NCI-H1417 treated with DMSO at 0.1 percent for 48 hours (cell line): ENCODE measurements around the gene ZC3H18.
A peak's percentile ranks its signal among the peaks of the same experiment; 100 is the strongest.

Experiments
- DNase-seq: peaks from one replicate; lab custom pipeline; 2025; lab: John Stamatoyannopoulos, UW

Gene ZC3H18

DNA sequence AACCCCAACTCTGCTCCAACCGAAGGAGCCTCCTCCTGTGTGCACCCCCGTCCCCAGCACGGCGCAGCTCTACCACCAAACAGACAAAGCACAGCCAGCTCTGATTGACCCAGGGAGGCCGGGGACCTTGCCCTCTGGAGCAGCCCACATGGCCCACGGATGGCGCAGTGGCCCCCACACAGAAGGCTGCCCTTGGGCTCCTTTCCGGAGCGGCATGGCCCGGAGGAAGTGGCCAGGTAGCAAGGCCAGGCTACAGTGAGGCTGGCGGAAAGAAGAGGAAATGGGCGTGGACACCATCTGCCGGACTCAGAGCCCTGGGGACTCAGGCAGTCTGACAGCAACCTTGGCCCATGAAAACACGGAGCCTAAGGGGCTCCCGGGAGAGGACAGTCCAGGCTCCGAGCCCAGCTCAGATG lies 19.9 kb upstream of the ZC3H18 start:
- DNase-seq: no peak

DNA sequence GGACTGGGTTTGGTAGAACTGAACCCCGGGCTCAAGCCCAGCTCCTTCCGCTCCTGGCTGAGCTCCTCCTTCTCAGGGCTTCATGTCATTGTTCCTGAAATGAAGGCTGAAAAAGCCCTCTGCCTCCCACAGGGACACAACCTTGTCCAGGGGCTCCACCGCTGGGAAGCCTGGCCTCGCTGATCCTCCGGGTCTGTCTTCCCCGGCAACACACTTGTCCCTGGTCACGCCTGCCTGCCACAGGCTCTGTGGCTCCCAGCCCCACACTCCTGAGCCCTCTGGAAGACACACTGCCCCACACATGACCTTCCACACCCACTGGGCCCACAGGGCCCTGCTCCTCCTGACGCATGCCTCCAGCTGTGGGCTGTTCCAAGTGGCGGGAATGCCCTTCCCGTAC lies 18.0 kb upstream of the ZC3H18 start:
- DNase-seq: no peak

DNA sequence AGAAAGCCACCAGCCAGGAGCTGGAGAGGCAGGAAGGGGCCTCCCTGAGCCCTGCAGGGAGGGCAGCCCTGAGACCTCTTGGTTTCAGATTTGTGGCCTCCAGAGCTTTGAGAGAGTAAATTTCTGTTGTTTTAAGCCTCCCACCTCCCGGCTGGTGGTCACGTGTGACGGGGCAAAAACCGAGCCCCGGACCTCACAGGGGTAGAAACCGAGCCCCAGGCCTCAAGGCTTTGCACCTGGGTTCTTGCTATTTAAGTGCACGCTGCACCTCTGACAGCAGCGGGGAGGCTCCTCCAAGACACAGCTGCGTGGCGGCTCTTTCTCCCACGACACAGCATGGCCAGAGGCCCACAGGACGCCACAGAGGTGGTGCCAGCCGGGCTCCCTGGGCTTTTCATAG lies 17.4 kb upstream of the ZC3H18 start:
- no peak for DNase-seq

DNA sequence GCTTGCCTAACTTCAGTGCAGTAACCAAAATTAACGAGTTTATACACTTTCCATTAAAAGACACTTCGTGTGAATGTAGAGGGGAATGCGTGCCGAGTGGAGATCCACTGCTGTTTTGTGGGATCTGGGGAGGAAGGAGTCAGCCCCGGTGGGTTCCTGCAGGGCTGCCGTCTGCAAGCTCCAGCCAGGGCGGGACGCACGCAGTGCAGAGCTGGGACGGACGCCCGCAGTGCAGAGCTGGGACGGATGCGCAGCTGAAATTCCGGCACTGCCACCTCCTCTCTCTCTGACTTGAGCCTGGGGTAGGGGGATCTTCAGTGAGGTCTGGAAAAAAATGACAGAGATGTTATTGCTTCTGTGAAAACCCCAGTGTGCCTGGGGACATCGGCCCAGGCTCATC lies 16.5 kb upstream of the ZC3H18 start:
- DNase-seq: no peak

DNA sequence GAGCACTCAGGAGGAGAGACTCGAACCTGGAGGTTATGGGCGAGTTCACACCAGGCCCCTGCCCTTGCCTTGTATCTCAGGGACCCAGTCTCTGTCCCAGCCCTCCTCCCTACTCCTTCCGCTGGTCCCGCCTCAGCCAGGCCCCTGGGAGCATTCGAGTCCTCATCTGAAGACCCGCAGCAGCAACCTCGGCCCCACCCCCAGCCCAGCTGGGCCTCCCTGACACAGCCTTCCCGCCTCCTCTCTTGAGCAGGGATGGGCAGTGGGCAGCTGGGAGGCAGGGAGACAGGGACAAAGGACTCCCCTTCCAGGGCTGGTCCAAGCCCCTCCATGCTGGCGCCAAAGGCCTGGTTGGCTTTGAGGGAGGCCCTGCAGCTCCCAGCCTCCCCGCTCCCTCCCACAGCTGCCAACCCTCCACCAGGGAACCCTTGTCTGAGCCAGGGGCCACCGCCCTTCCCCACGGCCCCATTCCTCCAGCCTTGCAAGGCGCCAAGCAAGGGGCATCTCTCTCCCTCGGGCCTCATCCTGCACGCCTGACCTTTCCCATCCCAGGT lies 15.4 kb upstream of the ZC3H18 start:
- DNase-seq: no peak

DNA sequence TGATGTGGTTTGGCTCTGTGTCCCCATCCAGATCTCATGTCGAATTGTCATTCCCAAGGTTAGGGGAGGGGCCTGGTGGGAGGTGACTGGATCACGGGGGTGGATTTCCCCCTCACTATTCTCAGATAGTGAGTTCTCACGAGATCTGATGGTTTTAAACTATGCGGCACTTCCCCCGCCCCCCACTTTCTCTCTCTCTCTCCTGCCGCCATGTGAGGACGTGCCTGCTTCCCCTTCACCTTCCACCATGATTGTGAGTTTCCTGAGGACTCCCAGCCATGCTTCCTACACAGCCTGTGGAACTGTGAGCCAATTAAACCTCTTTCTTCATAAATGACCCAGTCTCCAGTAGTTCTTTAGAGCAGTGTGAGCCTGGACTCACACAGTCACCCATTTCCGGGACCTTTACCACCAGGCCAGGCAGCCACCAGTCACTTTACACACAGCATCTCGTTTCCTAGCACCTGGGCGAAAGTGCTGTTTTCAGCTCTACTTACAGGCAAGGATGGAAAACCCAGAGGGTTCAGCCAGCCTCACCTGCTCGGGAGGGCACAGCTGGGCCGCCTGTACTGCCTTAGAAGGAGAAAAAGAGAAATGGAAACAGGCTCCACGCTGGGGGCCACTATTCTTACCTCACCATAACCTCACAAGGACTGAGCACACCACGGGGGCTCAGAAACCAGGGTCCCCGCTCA lies 13.8 kb upstream of the ZC3H18 start:
- DNase-seq: no peak

DNA sequence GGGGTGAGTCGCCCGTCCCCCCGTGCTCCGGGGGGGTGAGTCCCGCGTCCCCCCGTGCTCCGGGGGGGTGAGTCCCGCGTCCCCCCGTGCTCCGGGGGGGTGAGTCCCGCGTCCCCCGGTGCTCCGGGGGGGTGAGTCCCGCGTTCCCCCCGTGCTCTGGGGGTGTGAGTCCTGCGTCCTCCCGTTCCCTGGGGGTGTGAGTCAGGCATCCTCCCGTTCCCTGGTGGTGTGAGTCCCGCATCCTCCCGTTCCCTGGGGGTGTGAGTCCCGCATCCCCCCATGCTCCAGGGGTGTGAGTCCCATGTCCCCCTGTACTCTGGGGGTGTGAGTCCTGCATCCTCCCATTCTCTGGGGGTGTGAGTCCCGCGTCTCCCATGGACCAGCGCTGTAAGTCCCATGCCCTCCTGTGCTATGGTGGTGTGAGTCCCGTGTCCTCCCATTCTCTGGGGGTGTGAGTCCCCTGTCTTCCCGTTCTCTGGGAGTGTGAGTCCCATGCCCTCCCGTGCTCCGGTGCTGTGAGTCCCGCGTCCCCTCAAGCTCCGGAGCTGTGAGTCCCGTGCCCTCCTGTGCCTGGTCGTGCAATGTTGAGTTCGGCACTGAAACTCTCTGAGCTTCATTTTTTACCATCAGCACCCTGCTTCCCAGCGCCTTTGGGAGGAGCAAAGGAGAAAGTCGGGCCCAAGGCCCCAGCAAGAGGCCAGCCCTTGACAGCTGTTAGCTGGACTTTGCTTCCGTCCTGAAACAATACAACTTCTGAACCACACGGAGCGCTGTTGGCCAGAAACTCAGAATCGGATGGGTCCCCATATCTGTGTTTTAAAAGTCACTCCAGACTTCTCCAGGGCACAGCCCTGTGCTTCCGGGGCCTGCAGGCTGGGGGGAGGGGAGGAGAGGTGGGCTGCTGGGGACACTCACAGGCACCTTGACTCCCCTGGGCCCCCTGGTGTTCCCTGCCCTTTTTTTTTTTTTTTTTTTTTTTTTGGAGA lies 11.5 kb upstream of the ZC3H18 start:
- no peak for DNase-seq

DNA sequence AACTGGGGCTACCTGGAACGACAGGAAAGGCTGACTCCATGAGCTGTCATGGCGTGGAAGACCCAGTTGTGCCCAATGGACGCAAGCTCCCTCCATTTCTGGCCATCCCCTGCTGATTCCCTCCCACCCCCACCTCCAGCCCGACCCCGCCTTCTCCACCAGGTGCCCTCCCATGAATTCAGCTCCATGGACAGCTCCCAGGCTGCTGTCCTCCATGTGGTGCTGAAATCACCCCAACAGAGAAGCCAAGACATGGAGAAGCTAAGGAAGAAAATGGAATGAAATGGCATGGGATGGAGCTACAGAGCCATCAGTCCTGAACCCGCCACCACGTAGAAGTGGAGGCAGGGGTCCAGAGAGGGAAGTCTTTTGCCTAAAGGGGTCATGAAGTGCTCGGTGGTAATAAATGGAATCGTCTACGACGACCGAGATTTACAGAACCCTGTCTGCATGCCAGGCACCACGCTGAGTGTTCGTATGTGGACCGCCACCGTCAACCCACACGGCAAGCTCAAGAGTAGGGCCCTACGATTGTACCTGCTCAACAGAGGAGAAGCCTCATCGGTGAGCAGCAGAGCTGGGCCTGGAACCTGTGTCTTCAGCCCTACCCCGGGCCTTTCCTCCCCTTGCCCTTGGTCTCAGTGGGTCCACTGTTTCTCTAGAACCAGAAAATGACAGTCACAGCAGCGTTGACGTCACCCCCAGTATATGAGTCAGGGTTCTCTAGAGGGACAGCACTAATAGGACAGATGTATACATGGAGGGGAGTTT lies 9.3 kb upstream of the ZC3H18 start:
- no peak for DNase-seq

DNA sequence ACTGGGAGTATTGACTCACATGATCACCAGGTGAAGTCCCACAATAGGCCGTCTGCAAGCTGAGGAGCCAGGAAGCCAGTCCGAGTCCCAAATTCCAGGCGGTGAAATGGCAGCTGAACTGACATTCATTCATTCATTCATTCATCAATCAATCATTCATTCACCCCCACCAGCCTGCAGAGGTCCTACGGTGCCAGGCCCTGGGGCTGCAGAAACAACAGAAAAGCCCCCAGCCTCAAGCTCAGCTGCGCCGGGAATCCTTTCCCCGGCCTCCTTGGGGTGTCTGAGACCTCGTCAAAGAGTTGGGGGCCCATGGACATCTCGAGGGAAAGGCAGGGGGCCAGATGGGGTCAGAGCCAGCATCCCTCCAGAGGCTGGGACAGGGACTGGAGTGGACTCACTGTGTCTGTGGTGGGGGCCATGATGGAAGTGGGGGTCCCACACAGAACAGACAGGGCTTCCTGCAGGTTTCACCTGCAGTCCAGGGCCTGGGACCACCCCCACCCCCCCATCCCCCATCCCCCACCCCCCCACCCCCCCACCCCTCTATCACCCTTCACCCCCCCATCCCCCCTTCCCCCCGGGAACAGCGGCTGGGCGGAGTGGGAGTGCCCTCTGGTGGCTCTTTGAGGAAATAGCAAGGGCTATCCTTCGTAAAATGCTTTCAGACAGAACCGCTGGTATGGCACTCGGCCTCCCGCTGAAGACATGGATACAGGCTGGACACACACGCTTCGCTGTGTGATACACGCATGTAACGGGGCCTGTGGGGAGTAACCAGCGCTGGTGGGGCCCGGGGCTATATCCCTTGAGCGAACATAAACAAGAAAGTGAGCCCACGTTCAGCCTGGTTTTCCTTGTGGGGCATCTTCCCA lies 8.5 kb upstream of the ZC3H18 start:
- DNase-seq: peak; percentile 7

DNA sequence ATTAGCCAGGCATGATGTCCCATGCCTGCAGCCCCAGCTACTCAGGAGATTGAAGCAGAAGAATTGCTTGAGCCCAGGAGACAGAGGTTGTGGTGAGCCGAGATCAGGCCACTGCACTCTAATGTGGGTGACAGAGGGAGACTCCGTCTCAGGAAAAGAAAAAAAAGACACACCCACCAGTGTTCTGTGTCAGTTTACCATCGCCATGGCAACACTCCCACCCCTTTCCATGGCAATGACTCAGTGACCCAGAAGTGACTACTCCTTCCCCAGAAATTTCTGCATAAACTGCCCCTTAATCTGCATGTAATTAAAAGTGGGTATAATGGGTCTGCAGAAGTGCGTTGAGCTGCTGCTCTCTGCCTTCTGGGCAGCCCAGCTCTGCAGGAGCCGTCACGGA lies 4.0 kb upstream of the ZC3H18 start:
- DNase-seq: no peak

DNA sequence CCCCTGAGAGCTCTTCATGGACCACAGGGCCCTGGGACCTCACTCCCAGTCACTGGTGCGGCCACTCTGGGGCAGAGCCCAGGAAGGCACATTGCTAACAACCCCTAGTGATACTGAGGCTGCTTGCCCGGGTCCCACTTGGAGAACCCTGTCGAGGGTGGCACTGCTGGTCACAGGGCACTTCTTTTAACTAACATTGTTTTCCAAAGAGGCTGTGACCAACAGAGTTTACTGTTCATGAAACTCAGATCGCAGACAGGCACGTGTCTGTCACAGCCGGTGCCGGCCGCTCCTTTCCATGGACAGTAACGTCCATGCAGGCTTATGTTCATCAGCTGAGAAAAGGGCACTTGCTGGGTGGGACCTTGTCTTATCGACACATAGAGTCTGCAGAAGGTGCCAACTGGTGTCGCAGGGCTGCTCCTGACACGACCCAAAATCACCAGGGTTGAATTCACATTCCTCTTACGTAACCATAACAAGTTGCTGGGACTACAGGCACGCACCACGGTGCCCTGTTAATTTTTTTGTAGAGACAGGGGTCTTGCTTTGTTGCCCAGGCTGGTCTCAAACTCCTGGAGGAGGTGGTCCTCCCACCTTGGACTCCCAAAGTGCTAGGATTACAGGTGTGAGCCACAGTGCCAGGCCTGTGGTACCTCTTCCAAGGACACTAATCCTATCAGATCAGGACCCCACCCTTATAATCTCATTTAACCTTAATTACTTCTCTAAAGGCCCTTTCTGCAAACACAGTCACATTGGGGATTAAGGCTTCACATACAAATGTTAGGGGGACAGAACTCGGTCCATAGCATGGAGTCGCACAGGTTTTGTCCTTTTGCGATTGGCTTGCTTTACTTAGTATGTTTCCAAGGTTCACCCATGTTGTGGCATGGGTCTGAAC lies 1.2 kb upstream of the ZC3H18 start:
- no peak for DNase-seq

DNA sequence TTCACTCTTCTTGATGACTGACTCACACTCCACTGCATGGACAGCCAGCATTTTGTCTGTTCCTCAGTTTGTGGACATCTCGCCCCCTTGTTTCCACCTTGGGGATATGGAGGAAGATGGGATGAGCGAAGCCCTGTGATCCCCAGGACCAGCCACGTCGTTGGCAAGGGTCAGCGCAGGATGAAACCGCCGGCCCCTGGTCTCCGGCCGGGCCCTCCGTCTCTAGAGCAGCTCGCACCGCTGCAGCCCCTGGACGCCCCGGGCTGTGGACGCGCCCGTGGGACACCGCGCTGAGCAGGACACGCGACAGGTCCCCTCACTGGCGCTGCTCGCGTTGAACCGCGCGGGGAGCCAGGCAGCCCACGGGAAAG lies 604 bp upstream of the ZC3H18 start:
- no peak for DNase-seq

DNA sequence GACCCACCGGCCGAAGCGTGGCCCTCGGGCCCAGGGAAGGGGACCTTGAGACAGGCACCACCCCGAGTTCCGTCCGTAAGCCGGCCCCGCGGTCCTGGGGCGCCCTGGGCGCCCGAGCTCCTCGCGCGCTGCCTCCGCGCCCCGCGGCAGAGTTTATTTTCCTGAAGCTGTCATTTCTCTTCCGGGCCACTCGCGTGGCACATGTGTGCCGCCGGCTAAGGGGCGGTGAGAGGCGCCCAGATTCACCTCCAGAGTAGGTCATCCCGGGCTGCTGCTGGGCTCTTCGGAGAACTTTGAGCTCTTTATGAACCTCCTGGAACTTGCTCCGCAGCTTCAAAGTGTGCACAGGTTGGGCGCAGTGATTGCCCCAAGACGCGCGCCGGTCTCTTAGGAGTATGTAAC lies 489 bp downstream of the ZC3H18 start:
- no peak for DNase-seq

DNA sequence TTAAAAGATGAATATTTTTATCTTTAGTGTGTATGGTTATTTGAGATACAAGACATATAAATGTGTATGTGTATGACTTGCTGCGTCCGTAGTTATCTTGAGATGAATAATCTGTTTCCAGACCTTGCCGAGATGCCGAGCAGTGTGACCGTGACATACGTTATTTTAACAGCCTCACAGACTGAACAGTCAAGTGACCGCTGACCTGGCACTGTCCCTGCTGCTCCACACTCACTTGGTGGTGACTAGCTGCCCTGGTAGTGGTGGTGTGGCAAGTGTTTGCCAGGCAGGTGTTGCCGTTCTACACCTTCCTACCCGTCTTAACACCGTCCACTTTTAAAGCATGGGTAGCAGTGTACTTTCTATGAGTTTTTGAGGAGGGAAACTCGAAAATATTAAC lies 5.0 kb downstream of the ZC3H18 start:
- no peak for DNase-seq

DNA sequence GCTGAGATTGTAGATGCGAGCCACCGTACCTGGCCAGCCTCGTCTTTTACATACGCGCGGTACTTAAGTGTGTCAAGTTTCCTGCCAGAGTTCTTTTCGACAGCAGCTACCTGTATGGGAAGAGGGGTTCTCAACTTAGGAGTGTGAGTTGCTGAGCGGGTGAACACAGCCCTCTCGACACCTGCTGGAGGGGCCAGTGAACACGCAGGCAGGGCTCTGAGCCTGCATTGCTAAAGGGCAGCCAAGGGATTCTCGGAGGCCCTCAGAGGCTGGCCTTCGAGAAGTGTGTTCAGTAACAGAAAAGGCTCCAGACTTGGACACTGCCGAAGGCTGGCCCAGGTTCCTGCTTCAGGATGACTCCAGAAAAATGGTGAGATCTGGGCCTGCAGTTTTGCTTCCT lies 6.1 kb downstream of the ZC3H18 start:
- DNase-seq: no peak

DNA sequence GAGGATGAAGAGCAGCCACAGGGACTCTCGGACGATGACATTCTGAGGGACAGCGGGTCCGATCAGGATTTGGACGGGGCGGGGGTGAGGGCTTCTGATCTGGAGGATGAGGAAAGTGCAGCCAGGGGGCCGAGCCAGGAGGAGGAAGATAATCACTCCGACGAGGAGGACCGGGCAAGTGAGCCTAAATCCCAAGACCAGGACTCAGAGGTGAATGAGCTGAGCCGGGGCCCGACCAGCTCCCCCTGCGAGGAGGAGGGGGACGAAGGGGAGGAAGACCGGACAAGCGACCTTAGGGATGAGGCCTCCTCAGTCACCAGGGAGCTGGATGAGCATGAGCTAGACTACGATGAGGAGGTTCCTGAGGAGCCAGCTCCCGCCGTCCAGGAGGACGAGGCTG lies 7.0 kb downstream of the ZC3H18 start:
- no peak for DNase-seq

DNA sequence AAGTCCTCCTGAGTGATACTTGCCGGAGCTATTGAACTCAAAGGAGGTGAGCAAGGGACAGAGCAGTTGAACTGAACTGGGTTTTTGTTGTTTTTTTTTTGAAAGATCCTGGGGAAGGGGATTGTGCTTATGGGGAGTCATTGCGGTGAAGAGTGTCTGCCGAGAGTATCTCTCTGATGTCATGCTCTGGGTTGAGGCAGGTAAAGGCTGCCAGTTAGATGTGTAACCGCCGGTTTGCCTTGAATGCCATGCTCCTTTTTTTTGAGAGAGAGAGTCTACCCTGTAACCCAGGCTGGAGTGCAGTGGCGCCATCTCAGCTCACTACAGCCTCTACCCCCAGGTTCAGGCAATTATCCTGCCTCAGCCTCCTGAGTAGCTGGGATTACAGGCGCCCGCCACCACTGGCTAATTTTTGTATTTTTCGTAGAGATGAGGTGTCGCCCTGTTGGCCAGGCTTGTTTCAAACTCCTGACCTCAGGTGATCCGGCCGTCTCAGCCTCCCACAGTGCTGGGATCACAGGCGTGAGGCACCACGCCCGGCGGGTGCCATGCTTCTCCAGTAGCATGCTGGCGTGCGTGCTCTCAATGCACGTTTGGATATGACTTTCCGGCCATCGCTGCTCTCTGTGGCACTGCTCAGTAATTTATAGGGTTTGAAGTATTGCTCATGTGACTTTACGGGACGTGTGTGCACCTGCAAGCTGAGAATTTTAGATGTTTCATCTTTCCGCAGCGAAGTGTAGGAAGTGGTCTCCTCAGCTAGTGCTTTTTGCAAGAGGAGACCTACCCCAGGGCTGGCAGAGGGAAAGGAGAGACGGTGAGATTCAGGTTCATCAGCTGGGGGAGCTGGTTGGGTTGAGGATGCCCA lies 8.5 kb downstream of the ZC3H18 start:
- DNase-seq: no peak

DNA sequence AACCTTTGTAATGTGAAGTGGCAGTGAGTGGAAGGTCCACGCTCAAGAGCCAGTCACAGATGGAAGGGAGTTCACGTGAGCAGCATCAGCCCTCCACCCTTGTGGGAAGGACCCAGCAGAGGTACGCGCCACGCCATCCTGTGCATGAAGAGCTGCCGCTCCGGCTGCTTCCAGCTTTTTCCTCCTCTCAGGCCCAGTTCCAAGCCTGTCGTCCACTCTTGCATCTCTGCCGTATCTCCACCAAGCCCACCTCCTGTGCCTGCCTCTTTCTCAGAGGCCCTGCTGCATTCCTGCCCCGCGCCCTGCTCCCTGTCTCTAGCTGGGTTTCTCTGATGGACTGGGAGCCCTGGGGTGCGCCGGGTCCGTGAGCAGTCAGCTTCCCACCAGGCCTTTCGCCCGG lies 10.2 kb downstream of the ZC3H18 start:
- DNase-seq: no peak

DNA sequence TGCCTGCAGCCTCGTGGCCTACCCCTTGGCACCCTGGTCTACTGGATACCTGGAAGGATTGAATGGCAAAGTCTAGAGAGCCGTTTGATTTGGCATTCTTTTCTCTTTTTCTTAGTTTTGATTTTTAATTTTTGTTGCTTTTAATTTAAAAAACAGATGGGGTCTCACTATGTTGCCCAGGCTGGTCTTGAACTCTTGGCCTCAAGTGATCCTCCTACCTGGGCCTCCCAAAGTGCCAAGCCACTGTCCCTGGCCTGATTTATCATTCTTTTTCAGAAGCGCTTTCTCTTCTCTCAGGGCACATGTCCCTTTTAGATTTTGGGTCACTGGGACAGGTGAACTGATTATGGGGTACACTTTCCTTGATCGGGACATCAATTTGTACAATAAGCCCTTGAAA lies 10.8 kb downstream of the ZC3H18 start:
- no peak for DNase-seq
